Measurements from ENCODE around the gene CNPPD1. TPM values are rescaled to one million over a fixed set of nuclear protein-coding genes. Genes with fewer than 3 reads are reported as not detected.

CNPPD1 gene
- total RNA-seq, 1 donor from 2014 or later, result 61.5 TPM

DNA sequence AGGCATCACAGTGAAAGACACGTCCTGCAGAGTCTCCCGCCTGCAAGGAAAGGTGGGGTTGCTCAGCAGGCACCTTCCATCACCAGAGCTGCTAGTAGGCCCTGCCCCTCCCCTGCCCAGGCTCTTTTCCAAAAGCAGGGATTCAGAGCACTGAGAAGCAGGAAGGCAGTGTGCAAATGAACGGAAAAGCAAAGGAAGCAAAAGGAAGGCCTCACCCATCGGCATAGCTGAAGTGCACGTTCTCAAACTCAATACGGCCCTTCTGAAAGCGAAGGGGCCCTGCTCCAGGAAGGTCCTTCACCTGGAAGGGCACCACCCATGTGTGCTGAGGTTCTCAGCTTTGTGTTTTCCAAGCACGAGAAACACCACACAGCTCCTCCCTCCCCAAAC, 36.3 kb upstream of the CNPPD1 start:
- DNase-seq, result no peak
- H3K9me3 Mint-ChIP-seq (ENCODE audit: unreplicated experiment), result peaks cover 12% of the 10 kb centered on the region
- no peak overlapping the region for H3K27ac Mint-ChIP-seq (ENCODE audit: unreplicated experiment)
- peaks cover 7% of the 10 kb centered on the region for H3K27me3 Mint-ChIP-seq (ENCODE audit: unreplicated experiment)
- no peak overlapping the region for H3K4me3 Mint-ChIP-seq (ENCODE audit: unreplicated experiment)
- TF ChIP-seq, protein P1, sequence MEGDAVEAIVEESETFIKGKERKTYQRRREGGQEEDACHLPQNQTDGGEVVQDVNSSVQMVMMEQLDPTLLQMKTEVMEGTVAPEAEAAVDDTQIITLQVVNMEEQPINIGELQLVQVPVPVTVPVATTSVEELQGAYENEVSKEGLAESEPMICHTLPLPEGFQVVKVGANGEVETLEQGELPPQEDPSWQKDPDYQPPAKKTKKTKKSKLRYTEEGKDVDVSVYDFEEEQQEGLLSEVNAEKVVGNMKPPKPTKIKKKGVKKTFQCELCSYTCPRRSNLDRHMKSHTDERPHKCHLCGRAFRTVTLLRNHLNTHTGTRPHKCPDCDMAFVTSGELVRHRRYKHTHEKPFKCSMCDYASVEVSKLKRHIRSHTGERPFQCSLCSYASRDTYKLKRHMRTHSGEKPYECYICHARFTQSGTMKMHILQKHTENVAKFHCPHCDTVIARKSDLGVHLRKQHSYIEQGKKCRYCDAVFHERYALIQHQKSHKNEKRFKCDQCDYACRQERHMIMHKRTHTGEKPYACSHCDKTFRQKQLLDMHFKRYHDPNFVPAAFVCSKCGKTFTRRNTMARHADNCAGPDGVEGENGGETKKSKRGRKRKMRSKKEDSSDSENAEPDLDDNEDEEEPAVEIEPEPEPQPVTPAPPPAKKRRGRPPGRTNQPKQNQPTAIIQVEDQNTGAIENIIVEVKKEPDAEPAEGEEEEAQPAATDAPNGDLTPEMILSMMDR (IDR thresholded peaks at IDR 0.05; ENCODE audit: partially characterized antibody, unreplicated experiment), result no peak
- H3K4me1 Mint-ChIP-seq (ENCODE audit: low read depth, unreplicated experiment), result peaks cover 6% of the 10 kb centered on the region
- H3K36me3 Mint-ChIP-seq (ENCODE audit: unreplicated experiment), result no peaks in the 10 kb centered on the region

DNA sequence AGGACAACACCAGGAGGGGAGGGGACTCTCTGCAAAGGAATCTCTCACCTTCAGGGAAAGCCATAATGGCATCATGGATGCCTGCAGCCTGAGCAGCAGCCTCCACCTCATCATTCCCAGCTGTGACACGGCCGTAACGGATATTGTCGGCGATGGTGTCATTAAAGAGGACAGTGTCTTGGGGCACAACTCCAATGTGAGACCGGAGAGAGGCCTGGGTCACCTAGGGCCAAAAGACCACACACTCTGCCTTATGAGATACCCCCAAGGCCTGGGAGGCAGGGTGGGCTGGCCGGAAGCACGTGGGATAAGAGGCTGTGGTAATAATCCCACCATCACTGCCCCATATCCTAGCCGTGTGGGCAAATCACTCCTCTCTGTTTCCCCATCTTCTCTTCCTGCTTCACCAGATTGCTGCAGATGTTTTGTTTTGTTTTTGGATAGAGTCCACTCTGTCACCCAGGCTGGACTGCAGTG, 34.2 kb upstream of the CNPPD1 start:
- Mint-ChIP-seq H3K4me3 (ENCODE audit: unreplicated experiment) (no peak overlapping the region), H3K36me3 (ENCODE audit: unreplicated experiment) (no peaks in the 10 kb centered on the region), H3K27me3 (ENCODE audit: unreplicated experiment) (peaks cover 5% of the 10 kb centered on the region), H3K4me1 (ENCODE audit: low read depth, unreplicated experiment) (peaks cover 5% of the 10 kb centered on the region), H3K27ac (ENCODE audit: unreplicated experiment) (no peak overlapping the region), H3K9me3 (ENCODE audit: unreplicated experiment) (peaks cover 14% of the 10 kb centered on the region)
- DNase-seq, result no peak
- TF ChIP-seq, protein P1 (IDR thresholded peaks at IDR 0.05; ENCODE audit: partially characterized antibody, unreplicated experiment), result no peak

DNA sequence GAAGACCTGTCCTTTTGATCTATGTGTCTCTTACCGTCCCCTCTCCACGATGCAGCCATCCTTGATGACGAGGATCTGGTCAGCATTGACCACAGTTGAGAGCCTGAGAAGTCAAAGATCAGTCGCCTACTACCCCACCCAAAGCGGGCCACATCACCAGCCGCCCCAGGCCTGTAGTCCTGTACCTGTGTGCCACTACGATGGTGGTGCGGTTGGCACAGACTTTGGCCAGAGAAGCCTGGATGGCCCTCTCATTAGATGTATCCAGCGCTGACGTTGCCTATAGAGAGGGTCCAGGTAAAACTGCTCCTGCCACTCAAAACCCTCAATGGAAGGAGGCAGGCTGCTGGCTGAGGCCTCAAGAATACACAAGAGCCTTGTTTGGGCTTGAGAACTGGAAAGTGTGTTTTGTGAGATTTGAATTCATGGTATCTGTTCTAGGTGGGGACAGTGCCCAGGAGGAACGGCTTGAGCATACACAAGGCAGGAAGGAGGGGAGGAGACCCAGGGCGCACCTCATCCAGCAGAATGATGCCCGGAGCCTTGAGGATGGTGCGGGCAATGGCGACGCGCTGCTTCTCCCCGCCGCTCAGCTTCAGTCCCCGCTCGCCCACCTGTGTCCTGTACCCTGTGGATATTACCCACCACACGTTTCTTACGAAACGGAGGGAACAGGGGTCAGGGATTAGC, 33.6 kb upstream of the CNPPD1 start:
- no peaks in the 10 kb centered on the region for H3K36me3 Mint-ChIP-seq (ENCODE audit: unreplicated experiment)
- TF ChIP-seq, protein P1 (IDR thresholded peaks at IDR 0.05; ENCODE audit: partially characterized antibody, unreplicated experiment), result no peak
- no peak overlapping the region for H3K27ac Mint-ChIP-seq (ENCODE audit: unreplicated experiment)
- peaks cover 5% of the 10 kb centered on the region for H3K4me1 Mint-ChIP-seq (ENCODE audit: low read depth, unreplicated experiment)
- DNase-seq, result no peak
- peaks cover 16% of the 10 kb centered on the region for H3K9me3 Mint-ChIP-seq (ENCODE audit: unreplicated experiment)
- H3K27me3 Mint-ChIP-seq (ENCODE audit: unreplicated experiment), result peaks cover 5% of the 10 kb centered on the region
- no peak overlapping the region for H3K4me3 Mint-ChIP-seq (ENCODE audit: unreplicated experiment)

DNA sequence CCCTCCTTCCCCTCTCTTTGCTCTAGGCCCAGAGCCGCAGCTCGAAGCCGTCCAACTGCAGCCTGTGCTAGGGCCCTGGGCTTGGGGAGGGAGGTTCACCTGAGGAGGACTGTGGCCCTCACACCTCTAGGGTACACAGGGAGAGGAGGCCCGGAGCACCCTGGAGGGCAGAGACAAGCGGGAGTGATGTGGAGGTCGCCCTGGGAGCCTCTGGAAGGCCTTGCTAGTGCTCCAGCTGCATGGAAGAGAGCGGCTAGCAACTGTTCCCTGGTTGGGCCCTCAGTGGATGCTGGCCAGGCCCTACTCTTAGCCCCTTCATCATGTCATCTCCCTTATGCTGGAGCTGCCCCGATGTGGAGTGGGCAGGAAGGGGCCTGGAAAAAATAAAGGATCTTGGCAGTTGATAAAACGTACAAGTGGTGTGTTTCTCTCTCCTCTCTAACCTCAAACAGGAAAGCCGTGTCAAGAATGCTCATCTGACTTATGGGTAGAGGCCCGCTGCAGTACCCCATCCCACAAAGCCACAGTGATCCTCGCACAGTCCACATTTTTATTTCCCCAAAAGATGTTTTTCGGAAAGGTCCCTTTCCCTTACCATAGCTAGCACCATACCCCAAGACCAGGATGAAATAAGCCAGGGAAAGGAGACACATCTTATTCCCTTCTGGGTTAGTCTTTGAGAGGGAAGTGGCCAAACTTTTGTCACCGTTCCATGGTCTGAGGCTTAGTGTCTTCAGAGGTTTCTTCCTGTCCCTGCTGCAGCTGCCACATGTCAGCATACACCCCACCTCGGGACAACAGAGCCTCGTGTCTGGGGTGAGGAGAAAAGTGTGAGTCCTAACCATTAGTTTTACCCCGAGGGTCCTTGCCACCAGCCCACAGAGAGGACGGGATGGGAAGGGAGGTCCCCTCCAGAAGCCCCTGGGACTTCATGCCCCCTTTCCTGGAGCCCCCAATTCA, 32.8 kb upstream of the CNPPD1 start:
- DNase-seq, result no peak
- Mint-ChIP-seq H3K4me1 (ENCODE audit: low read depth, unreplicated experiment) (peaks cover 5% of the 10 kb centered on the region), H3K27me3 (ENCODE audit: unreplicated experiment) (peaks cover 5% of the 10 kb centered on the region), H3K36me3 (ENCODE audit: unreplicated experiment) (no peaks in the 10 kb centered on the region), H3K9me3 (ENCODE audit: unreplicated experiment) (peaks cover 14% of the 10 kb centered on the region), H3K4me3 (ENCODE audit: unreplicated experiment) (no peak overlapping the region), H3K27ac (ENCODE audit: unreplicated experiment) (no peak overlapping the region)
- TF ChIP-seq, protein P1 (IDR thresholded peaks at IDR 0.05; ENCODE audit: partially characterized antibody, unreplicated experiment), result no peak
